Stimulated activated CD8-positive, alpha-beta memory T cell treated with anti-CD3 and anti-CD28 coated beads, Interleukin-7, amount 100 ng/mL, for 24 hours (primary cell): Measurements from ENCODE around the gene DEPP1.
A peak's percentile ranks its signal among the peaks of the same experiment; 100 is the strongest.
"Not testable (repeated sequence)": the region's sequence is repeated elsewhere in the genome, so short reads cannot be mapped to it uniquely, and the experiment has no call there.

Experiments
- DNase-seq: peaks from one replicate; pipeline ENCODE4 v3.0.0-alpha.2; 2020; ENCODE audit warnings: low read depth

The DEPP1 gene, protein sequence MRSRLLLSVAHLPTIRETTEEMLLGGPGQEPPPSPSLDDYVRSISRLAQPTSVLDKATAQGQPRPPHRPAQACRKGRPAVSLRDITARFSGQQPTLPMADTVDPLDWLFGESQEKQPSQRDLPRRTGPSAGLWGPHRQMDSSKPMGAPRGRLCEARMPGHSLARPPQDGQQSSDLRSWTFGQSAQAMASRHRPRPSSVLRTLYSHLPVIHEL

DNA sequence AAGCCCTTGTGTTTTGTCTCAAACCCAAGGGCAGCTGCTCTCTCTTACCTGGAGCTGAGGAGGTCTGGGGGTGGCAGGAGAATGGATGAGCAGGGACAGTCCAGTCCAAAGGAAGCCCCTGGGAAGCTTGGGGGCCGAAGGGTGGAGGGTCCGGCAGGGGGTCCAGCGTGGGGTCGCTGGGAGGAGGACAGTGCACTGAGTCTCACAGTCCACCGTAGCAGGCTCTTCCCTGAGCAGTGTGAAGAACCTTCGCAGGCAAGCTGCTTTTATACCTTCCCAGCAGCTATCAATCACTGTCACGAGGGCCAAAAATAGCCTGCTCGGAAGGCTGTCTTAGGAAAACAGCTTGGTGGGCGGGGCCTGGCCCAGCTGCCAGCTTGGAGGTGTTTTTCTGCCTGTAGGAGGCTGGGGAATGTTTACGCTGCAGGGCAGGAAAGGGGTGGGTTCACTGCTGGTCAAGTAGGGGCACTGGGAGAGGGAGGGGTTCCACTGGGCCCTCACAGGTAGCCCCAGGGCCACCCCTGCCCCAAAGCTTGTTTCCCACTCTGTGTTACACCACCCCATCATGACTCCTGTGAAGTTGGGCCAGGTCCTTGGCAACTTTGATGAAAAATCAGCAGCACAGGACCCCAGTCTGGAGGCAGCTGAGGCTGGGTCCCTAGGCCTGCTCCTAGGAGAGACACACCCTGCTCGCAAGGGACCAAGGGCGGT lies at the start of gene DEPP1:
DEPP1 (minus strand) TSS at position 240 of the 711 bp plus-strand sequence. CDS start 779 bp downstream, outside the sequence.
- no peak for DNase-seq

DNA sequence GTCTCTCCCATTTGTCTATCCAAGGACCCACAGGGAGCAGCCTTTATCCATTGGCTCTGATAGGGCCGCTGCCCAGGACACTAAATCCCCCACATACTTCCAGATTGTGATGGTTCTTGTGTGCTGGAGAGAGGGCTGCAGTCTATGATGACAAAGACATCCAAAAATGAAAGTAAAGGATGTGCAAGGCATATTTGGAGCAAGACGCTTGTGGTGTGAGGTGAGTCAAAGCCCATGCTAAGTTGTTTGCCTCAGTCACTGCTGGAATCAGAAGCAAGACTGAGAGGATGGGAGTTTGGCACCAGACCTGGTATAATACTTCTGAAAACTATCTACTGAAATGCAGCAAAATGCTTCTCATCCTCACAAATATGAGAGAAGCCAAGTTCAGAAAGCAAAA lies 44.8 kb upstream of the DEPP1 start:
- no peak for DNase-seq

DNA sequence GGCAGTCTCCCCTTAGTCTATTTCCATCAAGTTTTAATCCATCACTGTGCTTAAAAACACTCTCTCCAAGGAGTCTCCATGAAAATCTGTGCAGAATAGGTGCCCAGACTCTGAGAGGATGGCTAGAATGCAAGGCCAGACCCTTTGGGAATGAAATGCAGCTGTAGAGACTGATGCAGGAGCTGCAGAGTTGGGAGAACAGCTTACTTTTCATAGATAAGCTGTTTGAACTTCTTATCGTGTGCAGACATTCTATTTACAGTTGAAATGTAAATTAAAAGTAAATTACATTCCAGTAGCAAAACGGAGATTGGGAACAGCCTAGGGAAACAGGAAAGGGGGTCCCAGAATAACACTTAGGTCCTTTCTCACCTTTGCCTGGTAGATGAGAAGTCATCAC lies 37.0 kb upstream of the DEPP1 start:
- DNase-seq = no peak

DNA sequence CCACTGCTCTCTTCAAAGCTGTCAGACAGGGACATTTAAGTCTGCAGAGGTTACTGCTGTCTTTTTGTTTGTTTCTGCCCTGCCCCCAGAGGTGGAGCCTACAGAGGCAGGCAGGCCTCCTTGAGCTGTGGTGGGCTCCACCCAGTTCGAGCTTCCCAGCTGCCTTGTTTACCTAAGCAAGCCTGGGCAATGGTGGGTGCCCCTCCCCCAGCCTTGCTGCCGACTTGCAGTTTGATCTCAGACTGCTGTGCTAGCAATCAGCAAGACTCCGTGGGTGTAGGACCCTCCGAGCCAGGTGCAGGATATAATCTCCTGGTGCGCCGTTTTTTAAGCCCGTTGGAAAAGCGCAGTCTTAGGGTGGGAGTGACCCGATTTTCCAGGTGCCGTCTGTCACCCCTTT lies 35.9 kb upstream of the DEPP1 start:
- DNase-seq = not testable (repeated sequence)

DNA sequence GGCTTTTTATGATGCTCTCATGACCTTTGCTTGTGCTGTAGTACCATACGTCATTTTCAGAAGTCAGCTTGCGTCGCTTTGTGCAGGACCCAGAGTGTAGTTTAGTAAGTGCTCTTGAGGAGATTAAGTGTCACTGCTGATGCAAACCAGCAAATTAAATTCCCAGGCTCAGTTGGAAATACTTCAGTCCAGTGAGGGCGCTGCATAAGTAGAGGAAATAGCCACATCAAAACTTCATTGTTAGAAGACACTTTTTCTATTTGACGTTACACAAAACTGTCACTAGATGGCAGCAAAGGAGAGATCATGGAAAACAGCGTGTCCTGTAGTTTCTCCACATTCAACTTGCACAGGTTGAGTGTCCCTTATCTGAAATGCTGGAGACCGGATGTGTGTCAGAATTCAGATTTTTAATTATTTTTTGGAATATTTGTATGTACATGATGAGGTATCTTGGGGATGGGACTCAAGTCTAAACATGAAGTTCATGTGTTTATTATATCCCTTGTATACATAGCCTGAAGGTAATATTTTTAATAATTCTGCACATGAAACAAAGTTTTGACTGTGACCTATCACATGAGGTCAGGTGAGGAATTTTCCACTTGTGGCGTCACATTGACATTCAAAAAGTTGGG lies 30.0 kb upstream of the DEPP1 start:
- no peak for DNase-seq

DNA sequence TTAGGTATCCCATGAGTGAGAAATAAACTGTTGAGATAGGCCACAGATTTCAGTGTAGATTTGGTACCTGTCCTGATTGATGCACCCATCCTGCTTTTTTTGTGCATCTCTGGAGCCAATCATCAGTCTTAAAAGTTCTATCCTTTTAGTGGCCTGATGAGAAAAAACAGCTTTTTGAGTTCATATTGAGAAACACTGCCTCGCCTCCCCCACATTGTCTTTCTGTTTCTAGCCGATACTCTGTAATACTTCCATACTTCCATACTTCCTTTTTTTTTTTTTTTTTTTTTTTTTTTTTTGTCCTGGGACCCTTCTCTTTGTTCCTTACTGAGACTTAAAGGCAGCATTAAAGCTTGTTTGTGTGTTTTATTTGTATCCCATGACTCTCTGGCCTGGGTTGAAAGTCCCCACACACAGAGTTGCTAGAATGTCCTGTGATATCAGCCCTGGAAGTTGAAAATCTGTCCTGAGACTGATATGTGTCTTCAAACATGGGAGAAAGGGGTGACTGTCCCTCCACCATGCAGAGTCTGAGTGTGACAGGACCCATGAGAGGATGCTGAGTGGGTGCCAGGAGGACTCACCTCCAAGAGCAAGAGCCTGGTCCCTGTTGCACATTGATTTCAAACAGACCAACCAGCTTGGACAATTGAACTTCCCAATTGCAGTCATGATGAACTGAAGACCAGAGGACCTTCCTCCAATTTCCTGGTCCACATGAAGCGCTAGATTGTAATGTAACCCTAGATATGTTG lies 27.8 kb upstream of the DEPP1 start:
- no peak for DNase-seq

DNA sequence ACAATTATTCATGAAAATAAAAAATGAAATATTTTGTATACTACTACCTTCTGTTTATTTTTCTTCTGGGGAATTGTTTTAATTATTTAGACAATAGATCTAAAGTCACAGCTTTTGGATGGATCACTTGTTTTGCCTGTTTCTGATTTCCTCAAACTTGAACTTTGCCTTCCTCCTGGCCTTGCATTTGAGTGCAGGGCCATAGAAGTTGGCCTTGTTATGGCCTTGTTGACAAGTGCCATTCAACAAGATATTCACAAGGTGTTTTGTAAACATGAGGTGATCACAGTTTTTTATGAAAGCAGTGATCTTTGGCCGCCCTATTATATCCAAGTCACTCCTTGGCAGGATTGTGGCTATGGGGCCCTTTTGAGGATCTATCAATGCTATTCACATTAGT lies 26.7 kb upstream of the DEPP1 start:
- DNase-seq = no peak

DNA sequence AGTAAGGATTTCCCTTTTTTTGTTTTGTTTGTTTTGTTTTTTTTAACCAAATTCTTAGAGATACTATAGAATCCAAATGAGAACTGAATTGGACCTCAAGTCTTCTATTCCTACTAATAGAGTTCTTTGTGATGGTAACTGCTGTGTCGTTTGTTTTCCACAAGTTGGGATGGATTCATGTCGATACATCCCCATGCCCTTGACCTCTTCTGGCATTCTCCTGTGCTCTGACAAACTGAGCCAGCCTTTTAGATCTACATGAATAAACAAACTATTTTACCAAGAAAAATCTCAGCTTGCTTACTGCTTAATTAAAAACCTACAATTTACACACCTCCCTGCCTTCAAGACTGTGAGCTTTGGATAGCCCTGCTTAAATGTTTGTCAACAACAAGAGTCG lies 26.1 kb upstream of the DEPP1 start:
- no peak for DNase-seq

DNA sequence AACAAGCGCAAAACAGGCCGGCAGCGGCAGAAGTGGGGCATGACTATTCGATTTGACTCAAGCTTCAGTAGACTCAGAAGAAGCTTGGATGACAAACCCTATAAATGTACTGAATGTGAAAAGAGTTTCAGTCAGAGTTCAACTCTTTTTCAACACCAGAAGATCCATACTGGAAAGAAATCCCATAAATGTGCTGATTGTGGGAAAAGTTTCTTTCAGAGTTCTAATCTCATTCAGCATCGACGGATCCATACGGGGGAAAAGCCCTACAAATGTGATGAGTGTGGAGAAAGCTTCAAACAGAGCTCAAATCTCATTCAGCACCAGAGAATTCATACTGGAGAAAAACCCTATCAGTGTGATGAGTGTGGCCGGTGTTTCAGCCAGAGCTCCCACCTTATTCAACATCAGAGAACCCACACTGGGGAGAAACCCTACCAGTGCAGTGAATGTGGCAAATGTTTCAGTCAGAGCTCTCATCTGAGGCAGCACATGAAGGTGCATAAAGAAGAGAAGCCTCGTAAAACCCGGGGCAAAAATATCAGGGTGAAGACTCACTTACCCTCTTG lies 24.9 kb upstream of the DEPP1 start:
- DNase-seq = no peak

DNA sequence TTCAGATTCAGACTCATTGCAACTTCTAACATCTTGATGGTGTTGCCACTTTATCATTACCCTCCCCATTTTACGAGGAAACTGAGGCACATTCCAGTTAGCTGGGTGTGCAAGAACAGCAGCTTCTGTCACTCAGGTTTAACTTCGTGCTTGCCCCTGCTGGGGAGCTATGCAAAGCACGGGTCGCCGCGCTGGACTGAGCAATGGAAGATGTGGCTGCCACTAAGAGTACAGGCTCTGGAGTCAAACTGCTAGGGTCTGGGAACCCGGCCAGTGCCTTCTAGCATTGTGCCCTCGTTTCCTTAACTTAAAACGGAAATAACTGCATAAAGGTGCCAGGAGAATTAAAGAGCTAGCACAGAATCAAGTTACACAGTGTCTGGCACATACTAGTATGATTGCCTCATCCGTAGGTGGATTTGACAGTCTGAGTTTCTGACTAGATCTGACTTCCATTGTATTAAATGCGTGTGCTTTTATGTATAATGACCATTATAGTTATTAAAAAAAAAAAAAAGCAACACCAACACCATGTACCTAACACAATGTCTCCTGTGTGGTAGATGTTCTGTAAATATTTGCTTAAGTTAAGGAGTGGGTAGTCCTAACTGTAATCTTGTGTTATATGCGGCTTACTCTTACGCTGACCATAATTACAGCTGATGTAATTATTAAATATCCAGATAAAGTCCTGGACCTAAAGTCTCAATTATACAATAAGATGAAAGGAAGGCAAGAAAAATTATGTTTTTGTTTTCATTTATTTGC lies 23.0 kb upstream of the DEPP1 start:
- peak; percentile 9 for DNase-seq

DNA sequence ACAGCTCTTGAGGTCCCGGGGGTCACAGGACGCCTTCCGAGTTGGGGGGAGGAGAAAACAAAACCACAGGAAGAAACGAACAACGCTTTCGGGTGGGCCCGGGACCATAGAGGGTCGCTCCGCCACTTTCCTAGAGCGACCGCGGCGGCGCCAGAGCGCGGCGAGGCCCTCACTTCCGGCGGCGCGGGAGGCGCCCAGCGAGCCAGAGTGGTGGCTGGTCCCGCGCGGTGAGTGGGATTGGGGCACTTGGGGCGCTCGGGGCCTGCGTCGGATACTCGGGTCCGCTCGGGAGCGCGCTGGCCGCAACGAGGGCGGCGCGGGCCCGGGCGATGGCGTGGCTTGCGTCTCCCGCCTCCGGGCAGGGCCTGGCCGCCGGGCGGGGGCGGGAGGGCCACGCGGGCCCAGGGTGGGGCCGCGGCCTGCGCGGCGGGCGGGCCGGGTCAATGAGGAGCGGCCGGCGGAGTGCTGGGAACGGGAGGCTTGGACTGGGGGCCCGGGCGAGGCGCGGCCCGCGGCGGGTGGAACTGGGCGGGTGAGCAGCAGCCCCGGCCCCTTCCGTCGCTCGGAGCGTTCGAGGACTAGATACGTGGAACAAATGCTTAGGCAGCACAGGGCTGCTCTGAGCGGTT lies 22.3 kb upstream of the DEPP1 start, which contains the start of gene ZNF22:
ZNF22 (plus strand) TSS at position 172 of the 629 bp plus-strand sequence. CDS start 2,446 bp downstream, outside the sequence.
- DNase-seq = peak; percentile 40

DNA sequence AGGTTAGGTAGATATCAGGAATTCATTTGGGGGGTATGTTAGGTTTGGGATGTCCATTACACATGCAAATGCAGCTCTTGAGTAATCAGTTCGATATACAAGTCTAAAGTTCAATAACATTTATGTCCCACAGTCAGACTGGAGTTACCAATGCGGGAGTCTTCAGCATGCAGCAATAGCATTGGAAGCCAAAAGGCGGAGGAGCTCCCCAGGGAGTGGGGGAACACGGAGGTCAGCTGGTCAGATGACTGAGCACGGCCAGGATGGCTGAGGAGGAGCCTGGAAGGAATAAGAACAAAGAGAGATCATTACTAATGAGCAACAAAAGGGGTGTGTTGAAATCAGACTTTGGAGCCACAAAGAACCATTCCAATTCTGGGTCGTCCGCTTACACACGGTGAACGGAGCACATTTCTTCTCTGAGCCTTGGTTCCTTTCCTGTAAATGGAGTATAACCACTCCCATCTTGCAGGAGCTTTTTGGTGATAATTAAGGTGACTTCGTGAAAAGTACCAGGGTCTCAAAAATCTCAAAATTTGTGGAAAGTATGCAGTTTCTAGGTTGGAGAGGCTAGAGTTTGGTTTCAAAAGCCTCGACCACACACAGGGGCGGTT lies 21.6 kb upstream of the DEPP1 start:
- no peak for DNase-seq

DNA sequence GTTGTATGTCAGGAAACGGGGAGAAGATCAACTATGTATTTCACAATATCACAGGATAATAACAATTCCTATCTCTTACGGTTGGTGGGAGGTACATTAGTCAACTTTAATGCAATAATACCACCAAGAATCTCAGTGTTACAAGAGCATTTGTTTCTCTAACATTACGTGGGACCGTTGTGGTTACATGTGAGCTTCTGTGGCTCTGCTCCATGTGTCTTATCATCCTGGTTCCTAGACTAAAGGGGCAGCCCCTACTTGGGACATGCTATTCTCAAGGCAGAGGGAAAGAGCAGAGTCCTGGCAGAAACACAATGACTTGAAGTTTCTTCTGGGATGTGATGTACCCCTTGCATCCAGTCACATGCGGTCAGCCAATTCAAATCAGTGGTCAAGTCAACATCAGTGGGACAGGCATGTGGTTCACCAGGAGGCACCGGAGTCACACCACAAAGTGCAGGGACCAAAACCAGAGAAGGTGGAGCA lies 19.6 kb upstream of the DEPP1 start:
- DNase-seq = no peak

DNA sequence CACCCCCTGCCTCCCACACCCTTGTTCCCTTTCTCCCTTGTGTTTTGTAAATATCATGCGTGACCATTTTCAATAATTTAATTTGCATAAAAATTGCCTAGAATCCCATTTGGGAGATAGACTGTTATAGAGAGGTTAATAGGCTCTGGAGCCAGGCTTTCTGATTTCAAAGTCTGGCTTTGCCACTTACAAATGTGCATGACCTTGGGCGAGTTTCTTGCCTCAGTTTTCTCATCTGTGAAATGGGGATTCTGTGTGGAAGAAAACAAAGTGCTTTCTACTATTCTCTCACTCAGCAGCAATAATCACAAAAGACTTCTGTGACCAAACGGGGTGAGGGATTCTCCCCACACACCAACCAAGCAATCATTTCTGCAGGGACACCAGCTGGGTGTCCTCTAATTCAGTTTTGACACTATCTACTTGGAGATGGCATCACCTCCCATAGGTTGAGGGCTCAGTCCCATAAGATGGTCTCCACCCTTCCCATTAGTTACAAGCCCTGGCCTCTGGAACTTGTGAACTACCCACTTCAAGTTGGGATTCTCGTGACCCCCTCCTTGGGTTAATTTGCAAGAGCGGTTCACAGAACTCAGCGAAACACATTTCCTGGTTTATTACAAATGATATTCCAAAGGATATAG lies 18.6 kb upstream of the DEPP1 start:
- DNase-seq = no peak

DNA sequence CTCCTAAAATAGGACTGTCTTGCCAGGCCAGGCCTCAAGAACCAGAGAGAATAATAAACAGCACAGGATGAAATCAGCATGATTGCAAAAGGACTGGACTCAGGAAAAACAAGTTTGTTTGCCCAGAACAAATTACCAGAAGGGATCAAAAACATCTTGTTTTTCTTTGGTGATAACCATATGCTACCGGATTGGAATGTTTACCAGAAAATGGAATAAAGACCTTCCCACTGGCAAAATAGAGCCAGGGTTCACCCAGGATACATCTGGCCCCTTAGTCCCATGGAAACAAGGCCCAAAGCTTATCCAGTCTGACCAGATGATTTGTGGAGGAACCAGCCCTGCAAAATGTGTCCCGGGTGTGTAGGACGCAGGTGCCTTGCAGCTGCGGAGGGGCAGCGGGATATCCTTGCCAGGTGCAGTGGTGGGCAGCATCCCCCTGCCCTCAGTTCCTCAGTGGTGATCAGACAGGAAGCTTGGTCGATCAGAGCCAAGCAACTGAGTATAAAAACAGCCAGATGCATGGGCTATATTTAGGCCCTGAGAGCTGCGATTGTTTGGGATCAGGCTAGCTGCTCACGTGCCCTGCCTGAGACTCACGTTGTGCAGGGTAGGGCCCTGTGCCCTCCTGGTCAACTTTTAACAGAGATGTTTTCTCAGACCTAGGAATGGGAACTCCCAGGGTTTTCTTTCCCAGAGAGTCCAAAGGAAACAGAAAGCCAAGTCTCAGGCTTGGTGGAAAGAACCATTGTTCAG lies 17.5 kb upstream of the DEPP1 start:
- DNase-seq = no peak

DNA sequence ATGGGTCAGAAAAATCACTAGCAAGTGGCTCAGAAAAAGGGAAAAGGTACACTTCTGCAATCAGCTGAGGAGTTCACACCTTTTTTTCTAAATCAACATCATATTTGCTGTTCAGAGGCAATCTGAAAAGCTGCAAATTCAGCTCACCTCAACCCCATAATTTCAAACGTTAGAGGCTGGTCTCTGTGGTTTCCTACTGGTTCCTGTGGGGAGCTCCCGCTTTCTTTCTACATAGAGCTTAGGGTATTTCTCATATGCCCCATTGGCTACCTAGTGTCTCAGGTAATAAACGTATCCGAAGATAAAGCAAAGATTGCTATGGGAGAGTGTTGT lies 16.9 kb upstream of the DEPP1 start:
- no peak for DNase-seq

DNA sequence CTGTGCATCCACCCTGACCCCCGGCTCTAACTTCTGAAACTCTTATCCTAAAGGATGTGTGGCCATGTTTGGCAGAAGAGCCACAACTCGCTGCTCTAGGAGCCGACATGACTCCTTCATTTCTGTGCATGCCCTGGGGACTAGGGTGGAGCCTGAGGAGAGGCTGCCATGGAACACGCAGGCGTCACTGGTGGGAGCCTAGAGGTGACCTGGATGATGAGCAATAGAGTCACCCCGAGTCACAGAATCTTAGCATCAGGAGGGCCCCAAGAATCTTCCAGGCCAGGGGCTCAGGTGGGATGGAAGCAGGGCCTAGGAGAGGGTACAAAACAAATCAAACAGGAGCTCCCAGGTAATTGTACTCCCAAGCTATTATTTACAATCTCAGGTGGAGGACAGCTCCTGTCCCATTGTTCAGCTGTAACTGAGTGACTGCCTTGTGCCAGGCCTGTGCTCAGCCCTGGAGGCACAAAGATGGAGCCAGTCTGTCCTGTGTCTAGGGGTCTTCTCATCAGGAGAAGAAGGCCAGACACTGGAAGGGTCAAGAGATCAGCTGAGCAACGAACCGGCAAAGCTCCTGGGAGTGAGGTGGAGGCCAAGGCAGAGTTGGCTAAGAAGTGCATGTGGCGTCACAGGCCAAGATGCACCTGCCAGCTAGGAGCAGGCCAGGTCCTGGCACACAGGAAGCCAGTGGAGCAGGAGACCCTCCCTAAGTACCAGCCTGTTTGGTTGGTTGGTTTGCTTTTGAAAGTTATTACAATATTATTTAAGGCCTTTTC lies 16.3 kb upstream of the DEPP1 start:
- no peak for DNase-seq
